NCI-H146 treated with DMSO at 0.1 percent for 48 hours (cell line): ENCODE data around the gene CCSAP.
"Not testable (repeated sequence)": the region's sequence is repeated elsewhere in the genome, so short reads cannot be mapped to it uniquely, and the experiment has no call there.

Experiments
- DNase-seq: peaks from one replicate; lab custom pipeline; 2025; ENCODE audit not compliant: unreplicated experiment; lab: John Stamatoyannopoulos, UW

The CCSAP gene

DNA sequence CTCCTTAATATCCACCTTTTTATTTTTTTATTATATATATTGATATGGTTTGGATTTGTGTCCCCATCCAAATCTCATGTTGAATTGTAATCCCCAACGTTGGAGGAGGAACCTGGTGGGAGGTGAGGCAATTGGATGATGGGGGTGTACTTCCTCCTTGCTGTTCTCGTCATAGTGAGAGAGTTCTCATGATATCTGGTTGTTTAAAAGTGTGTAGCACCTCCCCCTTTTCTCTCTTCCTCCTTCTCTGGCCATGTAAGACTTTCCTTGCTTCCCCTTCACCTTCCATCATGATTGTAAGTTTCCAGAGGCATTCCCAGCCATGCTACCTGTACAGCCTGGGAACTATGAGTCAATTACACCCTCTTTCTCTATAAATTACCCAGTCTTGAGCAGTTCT, 22.7 kb upstream of the CCSAP start:
- no peak for DNase-seq

GRCh38 chr1:229364207-229365065, 21.6 kb upstream of the CCSAP start:
- DNase-seq, result no peak

DNA sequence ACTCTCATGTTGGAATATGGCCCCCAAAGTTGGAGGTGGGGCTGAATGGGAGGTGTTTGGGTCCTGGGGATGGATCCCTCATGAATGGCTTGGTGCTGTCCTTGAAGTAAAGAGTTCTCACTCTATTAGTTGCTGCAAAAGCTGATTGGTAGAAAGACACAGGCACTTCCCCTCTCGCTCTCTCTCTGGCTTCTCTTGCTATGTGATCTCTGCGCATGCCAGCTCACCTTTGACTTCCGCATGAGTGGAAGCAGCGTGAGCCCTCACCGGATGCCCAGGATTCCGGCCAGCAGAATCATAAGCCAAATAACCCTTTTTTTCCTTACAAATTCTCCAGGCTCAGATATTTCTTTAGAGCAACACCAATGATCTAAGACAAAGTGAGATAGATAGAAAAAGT, 20.9 kb upstream of the CCSAP start:
- DNase-seq, result no peak

DNA sequence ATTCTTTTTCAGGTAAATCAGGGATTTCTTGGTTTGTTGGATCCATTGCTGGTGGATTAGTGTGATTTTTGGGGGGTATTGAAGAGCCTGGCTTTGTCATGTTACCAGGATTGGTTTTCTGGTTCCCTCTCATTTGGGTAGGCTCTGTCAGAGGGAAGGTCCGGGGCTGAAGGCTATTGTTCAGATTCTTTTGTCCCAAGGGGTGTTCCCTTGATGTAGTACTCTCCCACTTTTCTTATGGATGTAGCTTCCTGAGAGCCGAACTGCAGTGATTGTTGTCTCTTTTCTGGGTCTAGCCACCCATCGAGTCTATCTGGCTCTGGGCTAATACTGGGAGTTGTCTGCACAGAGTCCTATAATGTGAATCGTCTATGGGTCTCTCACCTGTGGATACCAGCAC, 17.6 kb upstream of the CCSAP start:
- no peak for DNase-seq

DNA sequence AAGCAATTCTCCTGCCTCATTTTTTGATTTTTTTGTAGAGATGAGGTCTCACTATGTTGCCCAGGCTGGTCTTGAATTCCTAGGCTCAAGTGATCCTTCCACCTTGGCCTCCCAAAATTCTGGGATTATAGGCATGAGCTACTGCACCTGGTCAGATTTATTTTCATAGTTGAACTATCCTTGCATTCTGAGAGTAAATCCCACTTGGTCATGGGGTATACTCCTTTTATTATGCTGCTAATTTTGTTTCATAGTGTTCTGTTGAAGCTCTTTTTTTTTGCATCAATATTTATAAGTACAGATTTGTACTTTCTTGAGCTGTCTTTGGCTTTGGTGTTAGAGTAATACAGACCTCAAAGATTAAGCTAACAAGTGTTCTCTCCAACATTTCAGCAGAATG, 12.8 kb upstream of the CCSAP start:
- no peak for DNase-seq

- DNase-seq, result no peak
These were observed 11.4 kb upstream of the CCSAP start for GRCh38 chr1:229354226-229354625.

DNA sequence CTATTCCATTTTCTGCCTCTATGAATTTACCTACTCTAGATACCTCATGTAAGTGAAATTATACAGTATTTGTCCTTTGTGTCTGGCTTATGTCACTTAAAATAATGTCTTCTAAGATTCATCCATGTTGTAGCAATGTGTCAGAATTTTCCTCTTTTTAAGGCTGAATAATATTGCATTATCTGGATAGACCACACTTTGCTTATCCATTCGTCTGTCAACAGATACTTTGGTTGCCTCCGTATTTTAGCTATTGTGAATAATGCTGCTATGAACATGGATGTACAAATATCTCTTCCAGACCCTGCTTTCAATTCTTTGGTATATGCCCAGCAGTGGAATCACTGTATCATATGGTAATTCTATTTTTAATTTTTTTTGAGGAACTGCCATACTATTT, 10.1 kb upstream of the CCSAP start:
- no peak for DNase-seq

GRCh38 chr1:229349463-229350385, 6.9 kb upstream of the CCSAP start:
- DNase-seq, result no peak

DNA sequence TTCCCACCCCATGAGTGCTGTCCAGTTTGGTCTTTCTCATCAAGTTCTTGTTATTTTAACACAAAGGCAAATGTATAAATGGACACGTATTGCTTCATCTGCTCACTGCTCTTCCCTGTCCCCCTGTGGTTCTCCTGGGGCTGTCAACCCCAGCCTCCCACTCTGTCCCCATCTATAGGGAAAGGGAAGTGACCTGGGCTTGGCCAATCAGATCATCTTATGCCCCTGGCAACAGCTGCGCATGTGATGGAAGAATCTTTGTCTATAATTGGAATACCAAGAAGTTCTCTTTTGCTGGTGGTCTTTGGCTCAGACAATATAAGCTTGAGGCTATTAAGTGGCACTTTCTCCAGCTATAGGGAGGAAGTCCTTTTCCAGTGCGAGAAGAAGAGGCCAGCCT, 4.7 kb upstream of the CCSAP start:
- no peak for DNase-seq

GRCh38 chr1:229344937-229345684, 2.3 kb upstream of the CCSAP start:
- no peak for DNase-seq

GRCh38 chr1:229344139-229344538, 1.3 kb upstream of the CCSAP start:
- DNase-seq, result no peak

DNA sequence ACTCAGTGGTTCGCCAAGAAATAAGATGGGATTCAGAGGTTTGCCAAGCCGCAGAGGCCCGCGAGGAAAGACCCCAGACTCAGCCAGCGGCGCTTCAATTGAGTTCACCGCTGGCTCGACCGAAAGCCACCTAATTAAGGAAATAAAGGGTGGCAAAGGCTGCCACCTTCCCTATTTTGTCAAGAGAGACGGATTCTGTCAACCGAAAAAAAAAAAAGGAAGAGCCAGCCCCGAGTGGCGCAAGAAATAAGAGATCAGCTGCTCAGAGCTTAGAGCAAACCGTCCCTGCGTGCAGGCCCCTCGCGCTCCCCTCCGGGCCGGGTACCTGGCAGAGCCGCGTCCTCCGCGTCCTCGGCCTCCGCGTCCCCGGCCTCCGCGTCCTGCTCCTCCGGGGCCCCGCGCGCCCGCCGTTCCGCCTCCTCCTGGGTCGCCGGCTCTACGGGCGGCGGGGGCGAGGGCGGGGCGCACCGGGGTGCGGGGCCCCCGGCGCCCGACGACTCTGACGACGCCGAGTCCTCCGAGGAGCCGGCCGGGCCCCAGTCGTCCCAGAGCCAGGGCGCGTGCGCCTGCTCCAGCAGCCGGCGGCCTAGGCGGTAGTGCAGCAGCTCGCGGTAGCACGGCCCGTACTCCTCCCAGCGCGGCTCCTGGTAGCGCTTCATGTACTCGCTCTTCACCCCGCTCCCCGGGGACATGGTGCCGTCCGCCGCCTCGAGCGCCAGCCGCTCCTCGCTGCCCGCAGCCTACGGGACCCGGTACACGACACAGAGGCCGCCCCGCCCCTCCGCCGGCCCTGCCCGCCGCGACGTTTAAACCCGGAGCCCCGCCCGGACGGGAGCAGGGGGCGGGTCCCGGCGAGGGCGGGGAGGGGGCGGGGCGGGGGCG, 832 bp downstream of the CCSAP start:
- DNase-seq, result peak; percentile 61

DNA sequence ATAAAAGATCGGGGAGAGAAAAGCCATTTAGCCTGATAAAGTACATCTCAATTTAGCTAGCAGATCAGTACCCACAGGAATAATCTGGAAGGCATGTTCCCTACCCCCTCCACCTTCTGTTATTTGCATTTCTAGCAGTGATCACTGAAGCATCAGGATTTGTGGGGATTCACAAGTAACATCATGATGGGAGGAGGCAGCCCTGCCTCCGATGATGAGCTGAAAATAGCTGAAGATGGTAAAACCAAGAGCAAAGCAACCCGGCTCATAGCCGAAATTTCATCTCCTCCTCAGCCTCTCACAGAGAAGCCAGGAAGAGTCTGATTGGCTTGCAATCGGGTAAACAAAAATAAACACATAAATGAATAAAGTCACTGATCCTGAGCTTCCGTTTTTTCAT, 2.4 kb downstream of the CCSAP start:
- DNase-seq, result no peak

DNA sequence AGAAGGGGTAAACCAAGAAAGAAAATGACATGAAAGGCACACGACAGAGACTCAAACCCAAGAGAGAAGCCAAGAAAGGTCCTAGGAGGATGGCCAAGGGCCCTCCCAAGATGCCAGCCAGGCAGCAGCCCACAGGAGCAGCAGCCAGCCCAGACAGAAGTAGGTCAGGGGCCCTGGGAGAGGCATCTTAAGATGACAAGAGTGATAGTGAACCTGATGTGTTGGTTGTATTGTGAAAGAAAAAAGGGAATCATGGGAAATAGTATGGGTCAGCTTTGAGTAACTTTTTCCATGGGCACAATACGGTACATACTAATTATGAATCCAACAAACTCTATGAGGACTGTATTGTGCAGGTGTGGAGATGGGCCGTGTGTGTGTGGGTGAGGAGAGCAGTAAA, 3.3 kb downstream of the CCSAP start:
- no peak for DNase-seq

- DNase-seq, result no peak
These were observed 3.8 kb downstream of the CCSAP start for GRCh38 chr1:229339086-229339485.

DNA sequence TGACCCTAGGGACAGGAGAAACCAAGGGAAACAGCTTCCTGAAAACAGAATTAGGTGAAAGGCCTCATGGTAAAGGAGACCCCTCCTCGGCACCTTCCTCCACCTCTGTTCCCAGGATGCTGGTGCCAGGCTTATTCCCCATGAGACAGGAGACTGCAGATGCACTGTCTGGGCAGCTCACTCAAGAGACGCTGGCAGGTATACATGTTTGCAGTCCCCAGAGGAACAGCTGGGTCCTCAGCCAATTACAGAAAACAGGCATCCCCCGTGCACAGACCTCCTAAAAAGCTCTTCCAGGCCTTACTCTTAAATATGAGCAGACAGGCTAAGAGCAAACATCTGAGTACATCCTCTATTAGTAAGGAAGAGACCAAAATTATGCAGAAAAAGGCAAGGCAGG, 6.5 kb downstream of the CCSAP start:
- DNase-seq, result no peak

- DNase-seq, result no peak
These were observed 8.1 kb downstream of the CCSAP start for GRCh38 chr1:229334716-229335115.

- no peak for DNase-seq
These were observed 8.6 kb downstream of the CCSAP start for GRCh38 chr1:229334269-229334668.

- DNase-seq, result no peak
These were observed 14.1 kb downstream of the CCSAP start for GRCh38 chr1:229328598-229329362.

DNA sequence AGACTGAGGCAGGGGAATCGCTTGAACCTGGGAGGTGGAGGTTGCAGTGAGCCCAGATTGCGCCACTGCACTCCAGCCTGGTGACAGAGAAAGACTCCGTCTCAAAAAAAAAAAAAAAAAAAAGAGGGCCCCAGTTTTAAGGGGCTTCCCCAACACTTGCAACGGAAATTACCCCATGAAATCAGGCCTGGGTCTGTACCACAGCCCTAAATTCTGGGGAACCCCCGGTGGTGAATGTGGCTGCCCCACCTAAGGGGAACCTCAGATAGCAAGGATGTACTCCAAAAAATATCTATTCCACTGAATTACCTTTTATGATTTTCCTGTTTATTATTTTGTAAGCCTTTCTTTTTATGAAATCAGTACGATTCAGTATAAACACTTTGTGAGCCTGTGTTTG, 15.1 kb downstream of the CCSAP start:
- not testable (repeated sequence) for DNase-seq
